Measurements from ENCODE around the gene ALCAM.

Gene ALCAM

GRCh38 chr3:105430455-105430854 lies 63.7 kb downstream of the ALCAM start:
- no peak for DNase-seq (ENCODE audit: low spot score)

- no peak for DNase-seq (ENCODE audit: low spot score)
Observed at GRCh38 chr3:105431200-105431599, 64.5 kb downstream of the ALCAM start.

- DNase-seq (ENCODE audit: low spot score), result no peak
Observed at GRCh38 chr3:105435277-105435676, 68.6 kb downstream of the ALCAM start.

- DNase-seq (ENCODE audit: low spot score), result no peak
Observed at GRCh38 chr3:105436687-105437086, 70.0 kb downstream of the ALCAM start.

- no peak for DNase-seq (ENCODE audit: low spot score)
Observed at GRCh38 chr3:105440113-105440512, 73.4 kb downstream of the ALCAM start.

GRCh38 chr3:105444725-105445124 lies 78.0 kb downstream of the ALCAM start:
- DNase-seq (ENCODE audit: low spot score), result no peak

GRCh38 chr3:105448338-105448982 lies 81.8 kb downstream of the ALCAM start:
- DNase-seq (ENCODE audit: low spot score), result no peak

- DNase-seq (ENCODE audit: low spot score), result no peak
Observed at GRCh38 chr3:105449414-105449813, 82.7 kb downstream of the ALCAM start.

GRCh38 chr3:105456017-105456416 lies 89.3 kb downstream of the ALCAM start:
- DNase-seq (ENCODE audit: low spot score), result no peak

GRCh38 chr3:105458518-105459215 lies 92.0 kb downstream of the ALCAM start:
- DNase-seq (ENCODE audit: low spot score), result no peak

- DNase-seq (ENCODE audit: low spot score), result no peak
Observed at GRCh38 chr3:105459566-105460290, 93.0 kb downstream of the ALCAM start.

- no peak for DNase-seq (ENCODE audit: low spot score)
Observed at GRCh38 chr3:105463620-105464019, 96.9 kb downstream of the ALCAM start.

GRCh38 chr3:105465251-105465853 lies 98.6 kb downstream of the ALCAM start:
- no peak for DNase-seq (ENCODE audit: low spot score)

GRCh38 chr3:105466072-105466471 lies 99.4 kb downstream of the ALCAM start:
- DNase-seq (ENCODE audit: low spot score), result no peak

GRCh38 chr3:105466495-105467404 lies 100.0 kb downstream of the ALCAM start:
- DNase-seq (ENCODE audit: low spot score), result no peak

GRCh38 chr3:105470851-105471250 lies 104.1 kb downstream of the ALCAM start:
- no peak for DNase-seq (ENCODE audit: low spot score)

- no peak for DNase-seq (ENCODE audit: low spot score)
Observed at GRCh38 chr3:105473521-105474223, 107.0 kb downstream of the ALCAM start.

GRCh38 chr3:105480768-105481167 lies 114.1 kb downstream of the ALCAM start:
- DNase-seq (ENCODE audit: low spot score), result no peak

GRCh38 chr3:105483476-105483875 lies 116.8 kb downstream of the ALCAM start:
- DNase-seq (ENCODE audit: low spot score), result no peak

GRCh38 chr3:105490045-105490444 lies 123.3 kb downstream of the ALCAM start:
- no peak for DNase-seq (ENCODE audit: low spot score)

GRCh38 chr3:105493305-105493892 lies 126.7 kb downstream of the ALCAM start:
- DNase-seq (ENCODE audit: low spot score), result no peak

All from germinal center (tissue), 1 donor.